ENCODE data around the gene RNU6-8.

DNA sequence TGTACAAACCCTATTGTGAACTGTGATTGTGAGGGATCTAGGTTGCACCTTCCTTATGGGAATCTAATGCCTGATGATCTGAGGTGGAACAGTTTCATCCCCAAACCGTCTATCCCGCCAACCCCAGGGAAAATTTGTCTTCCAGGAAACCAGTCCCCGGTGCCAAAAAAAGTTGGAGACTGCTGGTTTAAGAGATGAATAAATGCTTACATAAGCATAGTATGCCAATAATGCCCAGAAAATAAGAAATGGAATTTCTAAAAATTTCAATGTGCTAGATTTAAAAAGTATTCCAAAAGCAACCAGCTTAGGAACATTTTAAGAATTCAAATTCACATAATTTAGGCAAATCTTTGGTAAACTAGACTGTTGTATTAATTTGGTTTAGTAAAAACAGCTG is 5.4 kb upstream of the RNU6-8 start:
- TF ChIP-seq, protein P1, sequence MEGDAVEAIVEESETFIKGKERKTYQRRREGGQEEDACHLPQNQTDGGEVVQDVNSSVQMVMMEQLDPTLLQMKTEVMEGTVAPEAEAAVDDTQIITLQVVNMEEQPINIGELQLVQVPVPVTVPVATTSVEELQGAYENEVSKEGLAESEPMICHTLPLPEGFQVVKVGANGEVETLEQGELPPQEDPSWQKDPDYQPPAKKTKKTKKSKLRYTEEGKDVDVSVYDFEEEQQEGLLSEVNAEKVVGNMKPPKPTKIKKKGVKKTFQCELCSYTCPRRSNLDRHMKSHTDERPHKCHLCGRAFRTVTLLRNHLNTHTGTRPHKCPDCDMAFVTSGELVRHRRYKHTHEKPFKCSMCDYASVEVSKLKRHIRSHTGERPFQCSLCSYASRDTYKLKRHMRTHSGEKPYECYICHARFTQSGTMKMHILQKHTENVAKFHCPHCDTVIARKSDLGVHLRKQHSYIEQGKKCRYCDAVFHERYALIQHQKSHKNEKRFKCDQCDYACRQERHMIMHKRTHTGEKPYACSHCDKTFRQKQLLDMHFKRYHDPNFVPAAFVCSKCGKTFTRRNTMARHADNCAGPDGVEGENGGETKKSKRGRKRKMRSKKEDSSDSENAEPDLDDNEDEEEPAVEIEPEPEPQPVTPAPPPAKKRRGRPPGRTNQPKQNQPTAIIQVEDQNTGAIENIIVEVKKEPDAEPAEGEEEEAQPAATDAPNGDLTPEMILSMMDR (IDR thresholded peaks at IDR 0.05): no peak
- no peak for TF ChIP-seq POLR2A (IDR thresholded peaks at IDR 0.05)
